DMS53 treated with DMSO at 0.1 percent for 48 hours (cell line): ENCODE data around the gene TGFBR2.

Source experiments
- DNase-seq: peaks from one replicate; lab custom pipeline; 2025; ENCODE audit not compliant: unreplicated experiment; lab: John Stamatoyannopoulos, UW

TGFBR2 gene

DNA sequence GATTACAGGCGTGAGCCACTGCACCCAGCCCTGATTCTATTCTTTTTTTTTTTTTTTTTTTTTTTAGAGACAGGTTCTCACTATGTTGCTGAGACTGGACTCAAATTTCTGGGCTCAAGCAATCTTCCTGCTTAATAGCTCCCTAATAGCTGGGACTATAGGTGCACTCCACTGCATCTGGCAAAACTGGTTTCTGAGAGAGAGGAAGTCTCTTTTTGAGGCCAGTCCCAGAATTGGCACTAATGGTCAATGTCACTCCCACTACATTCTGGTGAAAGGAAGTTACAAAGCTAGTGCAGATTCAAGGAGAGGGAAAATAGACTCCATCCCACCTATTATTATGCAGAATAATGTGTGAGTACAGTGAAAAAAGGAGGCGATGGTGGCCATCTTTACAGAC lies 5.8 kb upstream of the TGFBR2 start:
- DNase-seq: no peak

- DNase-seq: no peak
Observed at GRCh38 chr3:30602946-30603345, 3.5 kb upstream of the TGFBR2 start.

DNA sequence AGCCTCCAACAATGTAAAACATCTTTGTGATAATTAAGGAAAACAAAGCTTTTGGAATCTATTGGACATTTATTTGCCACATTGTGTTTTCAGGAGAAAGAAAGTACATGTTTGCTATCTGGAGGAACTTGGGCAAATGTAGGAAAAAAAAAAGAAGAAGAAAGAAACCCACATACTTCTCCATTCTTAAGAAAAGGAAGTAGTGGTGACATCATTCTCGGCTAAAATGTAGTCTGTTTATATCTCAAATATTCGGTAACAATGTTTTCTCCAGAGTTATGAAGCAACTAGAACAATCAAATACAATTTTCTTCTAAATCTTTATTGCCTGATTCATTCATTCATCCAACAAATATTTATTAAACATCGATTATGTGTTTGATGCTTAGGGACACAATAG lies 2.3 kb upstream of the TGFBR2 start:
- no peak for DNase-seq

- DNase-seq: no peak
Observed at GRCh38 chr3:30604558-30604957, 1.8 kb upstream of the TGFBR2 start.

GRCh38 chr3:30605005-30605404 lies 1.4 kb upstream of the TGFBR2 start:
- no peak for DNase-seq

- no peak for DNase-seq
Observed at GRCh38 chr3:30605706-30606300, 598 bp upstream of the TGFBR2 start.

GRCh38 chr3:30607032-30607833 lies 832 bp downstream of the TGFBR2 start:
- DNase-seq: no peak

- no peak for DNase-seq
Observed at GRCh38 chr3:30608598-30608947, 2.2 kb downstream of the TGFBR2 start.

DNA sequence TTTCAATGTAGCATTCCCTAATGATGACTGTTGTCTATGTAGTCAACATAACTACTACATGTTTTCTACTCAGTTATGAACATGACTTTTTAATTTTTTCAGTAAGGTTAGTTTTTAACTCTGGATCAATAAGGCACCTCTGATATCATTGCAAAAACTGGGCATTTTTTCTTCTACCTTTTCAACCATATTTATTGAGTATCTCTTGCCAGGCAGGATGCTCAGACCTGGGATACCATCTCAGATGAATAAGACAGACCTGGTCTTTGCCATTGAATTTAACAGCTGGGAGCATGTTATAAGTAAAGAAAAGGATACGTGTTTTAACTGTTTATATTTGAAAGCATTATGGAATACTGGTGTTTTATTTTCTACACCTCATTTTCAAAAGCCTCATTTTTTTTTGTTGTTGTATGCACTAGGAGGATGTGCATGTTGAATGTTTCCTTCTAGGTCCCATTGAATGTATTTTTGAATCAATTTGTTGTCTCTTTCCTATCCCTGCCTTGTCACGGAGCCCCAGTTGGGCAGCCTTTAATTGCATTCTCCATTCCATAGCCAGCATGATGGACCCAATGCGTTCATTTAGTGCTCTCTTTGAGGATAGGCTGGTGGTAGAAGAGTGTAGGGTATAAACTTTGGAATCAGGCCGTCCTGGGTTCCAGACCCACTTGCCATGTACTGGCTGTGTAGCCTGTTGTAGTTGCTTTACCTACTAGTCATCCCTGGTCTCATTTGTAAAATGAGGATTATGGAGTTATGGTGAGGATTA lies 3.7 kb downstream of the TGFBR2 start:
- DNase-seq: no peak

GRCh38 chr3:30610702-30611368 lies 4.4 kb downstream of the TGFBR2 start:
- DNase-seq: no peak

DNA sequence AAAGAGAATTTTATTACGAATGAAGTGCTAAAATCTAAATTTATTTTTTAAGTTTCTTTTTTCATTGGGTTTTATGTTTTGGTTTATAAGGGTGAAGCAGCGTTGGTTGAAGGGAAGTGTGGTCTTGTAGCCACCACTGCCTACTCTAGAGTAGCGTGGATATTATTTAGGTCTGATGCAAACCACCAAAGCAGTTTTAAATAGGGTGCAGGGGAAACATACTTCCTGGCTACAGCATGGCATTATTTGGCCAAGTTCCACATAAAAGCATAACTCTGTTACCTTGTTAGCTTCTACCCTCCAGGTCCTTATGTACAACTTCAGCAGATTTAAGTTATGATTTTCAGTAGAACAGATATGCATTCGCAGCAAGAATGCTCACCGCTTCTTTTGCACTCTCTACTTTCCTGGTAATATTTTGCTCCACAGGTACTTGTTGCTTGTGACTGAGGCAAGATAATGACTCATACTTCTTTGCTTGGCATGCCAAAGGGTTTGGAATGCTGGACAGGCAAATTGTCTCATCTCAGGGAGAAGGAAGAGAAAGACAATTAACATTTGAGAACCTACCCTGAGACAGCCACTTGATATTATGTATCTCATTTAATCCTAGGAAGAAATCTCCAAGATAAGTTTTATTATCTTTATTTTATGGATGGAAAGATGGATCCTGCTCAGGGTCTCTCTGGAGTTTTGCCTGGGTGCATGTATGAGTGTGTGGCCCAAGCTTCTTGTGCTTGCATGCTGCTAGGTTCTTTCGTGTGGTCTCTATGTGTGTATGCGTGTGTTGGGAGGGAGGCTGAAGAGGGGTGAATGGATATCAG lies 5.4 kb downstream of the TGFBR2 start:
- no peak for DNase-seq

- DNase-seq: no peak
Observed at GRCh38 chr3:30612437-30613132, 6.2 kb downstream of the TGFBR2 start.

GRCh38 chr3:30613133-30613825 lies 6.9 kb downstream of the TGFBR2 start:
- no peak for DNase-seq

DNA sequence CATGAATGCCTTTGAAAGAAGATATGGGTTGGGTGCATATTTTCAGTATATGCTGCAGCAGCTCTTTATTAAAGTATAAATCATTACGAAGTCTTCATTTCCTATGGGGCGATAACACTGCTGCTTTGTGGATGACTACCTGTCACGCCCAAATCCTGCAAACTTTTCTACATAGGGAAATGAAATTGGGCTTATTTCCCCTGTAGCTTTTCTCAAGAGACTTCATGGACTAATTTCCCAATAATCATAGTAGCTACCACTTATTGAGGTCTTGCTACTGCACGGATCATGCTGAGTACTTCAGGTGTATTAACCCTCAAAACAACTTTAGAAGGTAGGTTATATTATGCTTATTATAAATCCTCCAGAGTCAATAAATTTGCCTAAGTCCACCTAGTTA lies 8.0 kb downstream of the TGFBR2 start:
- DNase-seq: no peak

DNA sequence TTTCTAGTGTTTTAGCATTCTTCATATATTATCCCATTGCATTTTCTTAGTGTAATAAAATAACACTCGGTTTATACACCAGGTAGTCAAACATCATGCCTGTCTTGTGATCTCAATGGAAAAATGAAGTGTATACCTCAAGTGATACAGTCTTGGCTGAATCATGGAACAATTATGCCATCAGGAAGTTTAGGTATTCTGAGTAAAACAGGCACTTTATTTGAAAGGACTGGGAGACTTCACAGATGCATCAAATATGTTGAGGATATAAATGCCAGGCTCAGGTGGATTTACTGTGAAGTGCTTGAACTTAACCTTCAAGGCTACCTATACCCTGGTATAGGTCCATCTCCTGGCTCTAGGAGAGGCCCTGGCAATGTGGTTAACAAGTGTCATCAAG lies 8.5 kb downstream of the TGFBR2 start:
- DNase-seq: no peak

- DNase-seq: no peak
Observed at GRCh38 chr3:30615615-30616346, 9.4 kb downstream of the TGFBR2 start.

DNA sequence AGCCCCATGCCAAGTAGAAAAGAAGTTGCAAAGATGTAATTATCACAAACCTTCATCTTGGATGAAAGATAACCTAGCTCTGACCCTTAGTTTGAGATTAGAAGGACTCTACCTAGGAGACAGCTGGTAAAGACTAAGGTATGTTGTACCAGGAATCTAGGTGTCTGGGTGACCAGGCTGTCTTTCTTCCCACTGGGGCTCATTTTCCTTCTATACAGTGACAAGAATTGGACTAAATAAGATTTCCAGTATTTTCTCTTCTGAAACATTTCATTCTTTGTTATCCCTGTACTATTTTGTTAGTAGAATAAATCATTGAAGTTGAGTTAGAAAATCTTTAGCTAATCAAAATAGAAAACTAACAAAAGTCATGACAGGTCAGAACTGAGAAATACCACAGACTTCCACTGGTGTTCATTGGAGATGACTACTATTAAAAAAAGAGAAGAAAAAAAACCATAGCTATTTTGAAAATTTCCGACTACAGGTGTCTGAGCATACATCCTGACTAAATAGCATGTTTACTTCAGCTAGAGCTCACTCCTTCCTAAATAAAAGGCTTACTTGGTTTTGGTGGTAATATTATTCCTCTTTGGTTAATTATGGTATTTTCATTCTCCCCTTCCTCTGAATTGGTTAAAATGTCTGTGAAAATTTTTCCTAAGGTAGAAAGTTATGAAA lies 10.1 kb downstream of the TGFBR2 start:
- DNase-seq: no peak

- no peak for DNase-seq
Observed at GRCh38 chr3:30617069-30617468, 10.7 kb downstream of the TGFBR2 start.
